NCI-H460 (cell line): Measurements from ENCODE around the gene SYNJ2. TPM values are rescaled to one million over a fixed set of nuclear protein-coding genes. Genes with fewer than 3 reads are reported as not detected.

Experiments used
- DNase-seq: peaks from one replicate; pipeline ENCODE4 v3.0.0-alpha.2; 2016; ENCODE audit warnings: low read depth; ENCODE audit errors: extremely low read depth
- total RNA-seq: library from RNA; depleted of rRNA; stranded (reverse); fragments of >200 nt; shearing (Covaris generic); gene quantifications from 2 replicates; pipeline ENCODE4 v1.2.3, GENCODE V29; 2014

Gene SYNJ2
- total RNA-seq, 1 experiment from 2014 or later = 3.4 TPM

- DNase-seq = no peak
Observed at GRCh38 chr6:158053377-158054313, 72.0 kb downstream of the SYNJ2 start.

GRCh38 chr6:158056355-158056754, 74.7 kb downstream of the SYNJ2 start:
- DNase-seq = no peak

GRCh38 chr6:158056804-158057203, 75.1 kb downstream of the SYNJ2 start:
- no peak for DNase-seq

- DNase-seq = peak; percentile 5
Observed at GRCh38 chr6:158057213-158057987, 75.7 kb downstream of the SYNJ2 start.

- no peak for DNase-seq
Observed at GRCh38 chr6:158058171-158058651, 76.5 kb downstream of the SYNJ2 start.

- DNase-seq = no peak
Observed at GRCh38 chr6:158059108-158059507, 77.4 kb downstream of the SYNJ2 start.

- DNase-seq = no peak
Observed at GRCh38 chr6:158060455-158061360, 79.0 kb downstream of the SYNJ2 start.

- no peak for DNase-seq
Observed at GRCh38 chr6:158061361-158061708, 79.7 kb downstream of the SYNJ2 start.

GRCh38 chr6:158061709-158062461, 80.2 kb downstream of the SYNJ2 start:
- no peak for DNase-seq

GRCh38 chr6:158063736-158064135, 82.1 kb downstream of the SYNJ2 start:
- no peak for DNase-seq

GRCh38 chr6:158064725-158065251, 83.1 kb downstream of the SYNJ2 start:
- DNase-seq = no peak

GRCh38 chr6:158066136-158066781, 84.6 kb downstream of the SYNJ2 start:
- DNase-seq = no peak

GRCh38 chr6:158067436-158068015, 85.9 kb downstream of the SYNJ2 start:
- DNase-seq = no peak

- DNase-seq = no peak
Observed at GRCh38 chr6:158068156-158068892, 86.7 kb downstream of the SYNJ2 start.

- peak; percentile 18 for DNase-seq
Observed at GRCh38 chr6:158068893-158069799, 87.5 kb downstream of the SYNJ2 start.

GRCh38 chr6:158069800-158070195, 88.1 kb downstream of the SYNJ2 start:
- no peak for DNase-seq

- no peak for DNase-seq
Observed at GRCh38 chr6:158070513-158070912, 88.8 kb downstream of the SYNJ2 start.
